RCC 7860 (cell line): ENCODE results near the gene FKBP5.
"Not testable (repeated sequence)": the region's sequence is repeated elsewhere in the genome, so short reads cannot be mapped to it uniquely, and the experiment has no call there.

ENCODE experiments used
- DNase-seq: peaks from one replicate; pipeline ENCODE4 v3.0.0-alpha.2; 2015; ENCODE audit warnings: low spot score
- FAIRE-seq: peaks from 2 replicates; lab custom pipeline; 2012; peaks lifted over from hg19 to GRCh38; lab: Jason Lieb, UNC

FKBP5 gene

DNA sequence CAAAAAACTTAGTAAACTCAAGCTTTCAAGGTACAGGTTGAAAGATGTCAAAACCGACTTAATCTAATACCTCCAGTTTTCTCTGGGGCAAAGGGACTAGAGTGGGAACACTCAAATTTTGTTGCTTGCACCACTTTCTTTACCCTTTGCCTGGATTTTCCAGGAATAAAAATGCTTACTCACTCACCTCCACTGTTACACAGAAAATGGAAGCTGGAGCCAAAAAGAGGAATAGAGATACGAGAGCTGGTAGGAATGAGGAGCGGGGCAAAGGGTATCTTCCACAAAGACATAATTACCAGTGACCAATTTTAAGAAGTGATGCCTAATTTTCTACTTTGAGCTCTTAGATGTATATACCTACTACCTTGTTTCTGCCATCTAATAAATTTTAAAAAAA, 96.5 kb downstream of the FKBP5 start:
- DNase-seq (no peak), FAIRE-seq (no peak)

- DNase-seq (no peak), FAIRE-seq (no peak)
Measured at GRCh38 chr6:35590622-35591066, 98.1 kb downstream of the FKBP5 start.

GRCh38 chr6:35589904-35590303, 98.8 kb downstream of the FKBP5 start:
- FAIRE-seq (no peak), DNase-seq (no peak)

GRCh38 chr6:35589201-35589739, 99.4 kb downstream of the FKBP5 start:
- DNase-seq (no peak), FAIRE-seq (no peak)

DNA sequence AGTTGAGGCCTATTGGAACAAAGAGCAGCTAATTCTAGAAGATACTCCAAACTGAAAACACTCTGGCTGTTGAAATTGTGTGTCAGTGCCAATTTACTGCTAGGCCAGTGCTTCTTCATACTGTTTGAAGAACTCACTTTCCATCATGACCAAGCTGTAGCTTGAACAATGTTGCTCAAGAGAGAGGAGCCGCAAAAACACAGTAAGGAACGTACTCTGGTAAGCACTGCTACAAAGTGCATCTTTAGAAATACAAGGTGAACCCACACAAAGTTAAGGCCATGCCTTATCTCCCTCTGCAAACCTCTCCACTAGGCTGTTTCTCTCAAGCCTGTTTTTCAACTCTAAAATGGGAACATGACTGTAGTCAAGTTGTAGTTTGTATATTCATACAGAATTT, 101.5 kb downstream of the FKBP5 start:
- FAIRE-seq (no peak), DNase-seq (no peak)

- DNase-seq (no peak), FAIRE-seq (no peak)
Measured at GRCh38 chr6:35586542-35586941, 102.2 kb downstream of the FKBP5 start.

GRCh38 chr6:35585658-35586057, 103.1 kb downstream of the FKBP5 start:
- no peak for DNase-seq
- FAIRE-seq, result no peak

DNA sequence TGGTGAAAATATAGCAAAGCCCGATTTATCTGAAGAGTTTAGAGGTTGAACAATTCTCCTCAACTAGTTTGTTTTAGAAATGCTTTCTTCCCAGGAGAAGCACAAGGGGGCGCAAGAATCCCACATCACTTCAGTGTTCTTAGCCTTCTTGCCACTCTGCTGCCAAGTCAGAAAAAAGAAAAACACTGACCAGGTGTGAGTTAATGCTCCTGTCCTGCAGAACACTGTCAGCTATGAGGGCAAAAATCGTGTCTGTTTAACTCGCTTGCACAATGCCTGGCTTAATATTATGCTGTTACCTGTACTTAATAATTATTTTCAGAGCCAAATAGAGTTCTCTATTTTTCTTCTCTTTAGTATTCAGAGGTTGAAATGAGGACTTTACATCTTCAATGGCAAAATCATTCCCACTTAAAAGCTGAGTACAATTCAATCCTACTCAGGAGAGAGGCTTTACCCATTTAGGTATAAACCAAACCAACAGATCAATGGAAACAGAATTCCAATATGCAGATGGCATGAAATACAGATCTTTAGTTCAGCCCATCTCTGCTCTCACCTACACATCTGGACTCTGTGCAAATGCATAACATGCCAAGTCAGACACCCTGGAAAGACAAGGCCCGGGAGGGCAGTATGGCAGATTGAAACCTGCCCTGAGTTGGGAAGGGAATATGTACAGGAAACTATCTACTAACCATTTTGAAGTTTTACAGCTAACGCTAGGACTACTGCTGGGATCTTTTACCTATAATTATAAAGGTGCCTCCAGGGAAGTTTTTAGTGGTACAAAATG, 104.6 kb downstream of the FKBP5 start:
- DNase-seq (peak; percentile 47), FAIRE-seq (peak; percentile 10)

GRCh38 chr6:35582315-35582714, 106.4 kb downstream of the FKBP5 start:
- FAIRE-seq (no peak), DNase-seq (no peak)

GRCh38 chr6:35581633-35582032, 107.1 kb downstream of the FKBP5 start:
- DNase-seq (no peak), FAIRE-seq (no peak)

GRCh38 chr6:35580836-35581235, 107.9 kb downstream of the FKBP5 start:
- DNase-seq, result no peak
- FAIRE-seq, result no peak

GRCh38 chr6:35576682-35577081, 112.0 kb downstream of the FKBP5 start:
- DNase-seq, result no peak

GRCh38 chr6:35573495-35574110, 115.1 kb downstream of the FKBP5 start:
- no peak for FAIRE-seq

More at GRCh38 chr6:35576682-35577081, 112.0 kb downstream of the FKBP5 start:
- no peak for FAIRE-seq

DNA sequence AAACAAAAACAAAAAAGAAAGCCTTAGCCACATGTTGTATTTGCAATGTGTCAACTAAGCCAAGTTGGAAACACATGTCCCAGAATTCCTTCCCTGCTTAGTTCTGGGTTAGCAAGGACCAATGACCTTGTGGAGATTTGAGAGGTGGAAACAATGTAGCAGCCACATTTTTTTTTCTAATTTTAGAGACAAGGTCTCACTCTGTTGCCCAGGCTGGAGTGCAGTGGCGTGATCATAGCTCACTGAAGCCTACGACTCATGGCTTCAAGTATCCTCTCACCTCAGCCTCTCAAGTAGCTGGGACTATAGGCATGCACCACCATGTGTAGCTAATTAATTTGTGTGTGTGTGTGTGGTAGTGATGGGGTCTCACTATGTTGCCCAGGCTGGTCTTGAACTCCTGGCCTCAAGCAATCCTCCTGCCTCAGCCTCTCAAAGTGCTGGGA, 117.8 kb downstream of the FKBP5 start:
- FAIRE-seq, DNase-seq: not testable (repeated sequence)

More at GRCh38 chr6:35573495-35574110, 115.1 kb downstream of the FKBP5 start:
- DNase-seq, result no peak

DNA sequence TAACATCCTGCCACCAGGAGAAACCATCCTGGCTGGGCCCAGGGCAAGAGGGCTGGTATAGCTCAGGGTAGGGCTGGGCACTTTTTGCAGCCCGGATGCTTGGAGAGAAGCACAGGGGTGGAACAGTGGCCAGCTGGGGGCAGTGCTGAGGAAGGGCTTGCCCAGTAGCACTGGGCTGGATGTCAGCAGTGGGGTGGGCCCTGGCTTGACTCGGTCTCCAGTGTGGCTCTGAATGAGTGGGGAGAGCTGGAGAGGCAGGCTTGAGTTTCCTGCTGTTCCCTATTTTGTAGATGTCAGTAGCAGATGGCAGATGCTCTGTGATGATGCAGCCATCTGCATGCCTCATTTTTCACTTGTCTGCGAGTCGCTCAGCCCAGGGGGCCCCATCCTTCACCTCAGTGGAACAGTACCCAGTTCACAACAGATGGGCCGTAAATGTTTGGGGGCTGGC, 119.7 kb downstream of the FKBP5 start:
- DNase-seq, result no peak
- no peak for FAIRE-seq

- FAIRE-seq (no peak), DNase-seq (no peak)
Measured at GRCh38 chr6:35566794-35567193, 121.9 kb downstream of the FKBP5 start.

GRCh38 chr6:35564733-35565132, 124.0 kb downstream of the FKBP5 start:
- DNase-seq, result no peak
- FAIRE-seq, result no peak

DNA sequence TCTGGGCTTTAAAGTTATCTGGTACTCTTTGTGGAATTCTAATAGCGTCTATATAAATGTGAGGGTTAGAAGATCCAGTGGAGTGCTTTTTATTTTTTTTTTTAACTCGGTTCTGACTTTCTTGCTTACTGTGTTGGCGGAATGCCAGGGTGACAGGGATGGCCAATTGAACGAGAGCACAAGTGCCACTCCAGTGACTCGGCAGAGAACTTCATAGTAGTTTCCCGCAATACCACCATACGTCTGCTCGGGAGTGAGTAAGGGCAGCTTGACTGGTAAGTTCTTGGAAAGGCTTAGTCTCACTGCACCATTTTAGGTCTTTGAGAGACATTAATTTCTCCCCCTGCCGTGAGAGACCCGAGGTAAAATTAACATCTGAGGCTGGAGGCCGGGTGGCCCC, 126.7 kb downstream of the FKBP5 start:
- FAIRE-seq, result no peak
- no peak for DNase-seq

GRCh38 chr6:35561113-35561512, 127.6 kb downstream of the FKBP5 start:
- no peak for FAIRE-seq
- no peak for DNase-seq

DNA sequence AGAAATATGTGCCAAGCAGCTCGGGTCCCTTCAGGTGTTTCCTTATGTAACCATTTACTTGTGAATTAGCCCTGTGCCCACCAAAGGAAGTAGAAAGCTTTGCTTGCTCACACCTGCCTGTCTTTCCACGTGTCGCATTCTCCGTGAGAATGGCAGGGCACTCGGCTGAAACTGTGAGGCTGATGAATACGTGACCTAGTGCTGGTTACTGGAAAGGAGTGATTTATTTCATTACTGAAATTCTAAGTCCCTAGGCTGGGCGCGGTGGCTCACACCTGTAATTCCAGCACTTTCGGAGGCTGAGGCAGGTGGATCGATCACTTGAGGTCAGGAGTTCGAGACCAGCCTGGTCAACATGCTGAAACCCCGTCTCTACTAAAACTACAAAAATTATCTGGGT, 130.1 kb downstream of the FKBP5 start:
- no peak for FAIRE-seq
- no peak for DNase-seq

DNA sequence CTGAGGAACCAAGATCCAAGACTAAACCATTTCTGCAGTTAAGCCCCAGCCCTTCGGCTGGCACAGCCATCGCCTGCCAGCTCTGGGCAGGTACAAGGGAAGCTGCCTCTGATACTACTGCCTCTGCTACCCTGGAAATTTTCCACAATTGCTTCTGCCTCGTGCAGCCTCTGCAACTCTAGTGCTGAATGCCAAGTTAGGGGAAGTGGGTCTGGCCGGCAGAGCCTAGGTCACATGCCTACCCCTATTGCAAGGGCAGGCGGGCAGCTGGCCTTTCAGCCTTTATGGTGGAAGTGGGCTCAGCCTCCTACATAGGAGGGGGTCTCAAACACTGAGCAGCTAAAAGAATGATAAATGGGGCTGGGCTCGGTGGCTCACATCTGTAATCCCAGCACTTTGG, 131.5 kb downstream of the FKBP5 start:
- DNase-seq, result no peak
- no peak for FAIRE-seq

- FAIRE-seq, result no peak
- no peak for DNase-seq
Measured at GRCh38 chr6:35554811-35555210, 133.9 kb downstream of the FKBP5 start.
